Activated CD4-positive, CD25-positive, alpha-beta regulatory T cell treated with anti-CD3 and anti-CD28 coated beads, Interleukin-2, amount 50 U/mL, for 72 hours (primary cell): ENCODE results near the gene CYS1.
"Not testable (repeated sequence)": the region's sequence is repeated elsewhere in the genome, so short reads cannot be mapped to it uniquely, and the experiment has no call there.

Experiments used
- DNase-seq: peaks from one replicate; pipeline ENCODE4 v3.0.0; 2021

The CYS1 gene

GRCh38 chr2:10045561-10046355, 34.5 kb downstream of the CYS1 start:
- no peak for DNase-seq

DNA sequence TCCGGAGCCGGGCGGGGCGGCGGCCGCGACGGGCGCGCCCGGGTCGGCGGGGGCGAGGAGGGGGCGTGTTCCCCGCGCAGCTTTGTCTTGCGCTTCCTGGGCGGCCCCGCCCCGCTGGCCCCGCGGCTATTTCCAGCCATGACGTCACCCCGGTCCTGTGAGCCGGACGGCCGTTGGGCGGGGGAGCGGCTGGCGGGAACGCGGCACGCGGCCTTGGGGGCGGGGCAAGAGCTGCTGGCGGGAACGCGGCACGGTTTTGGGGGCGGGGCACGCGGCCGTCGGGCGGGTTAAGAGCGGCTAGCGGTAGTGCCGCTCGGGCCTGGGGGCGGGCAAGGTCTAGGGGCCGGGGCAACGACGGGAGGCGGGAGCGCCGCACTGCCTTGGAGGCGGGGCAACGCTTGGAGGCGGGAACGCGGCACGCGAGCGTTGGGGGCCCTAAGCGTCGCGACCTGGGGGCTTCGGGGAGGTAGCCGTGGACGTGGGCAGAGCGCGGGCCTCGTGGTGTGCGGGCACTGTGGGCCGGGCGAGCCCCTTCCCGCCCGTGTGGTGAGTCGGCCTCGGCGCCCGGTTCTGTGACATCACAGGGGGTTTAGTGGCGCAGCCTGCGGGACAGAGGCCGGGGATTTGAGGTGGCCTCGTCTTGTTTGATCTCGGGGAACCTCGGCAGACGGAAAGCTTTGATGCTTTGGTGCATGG, 36.2 kb downstream of the CYS1 start:
- DNase-seq, result peak; percentile 89

DNA sequence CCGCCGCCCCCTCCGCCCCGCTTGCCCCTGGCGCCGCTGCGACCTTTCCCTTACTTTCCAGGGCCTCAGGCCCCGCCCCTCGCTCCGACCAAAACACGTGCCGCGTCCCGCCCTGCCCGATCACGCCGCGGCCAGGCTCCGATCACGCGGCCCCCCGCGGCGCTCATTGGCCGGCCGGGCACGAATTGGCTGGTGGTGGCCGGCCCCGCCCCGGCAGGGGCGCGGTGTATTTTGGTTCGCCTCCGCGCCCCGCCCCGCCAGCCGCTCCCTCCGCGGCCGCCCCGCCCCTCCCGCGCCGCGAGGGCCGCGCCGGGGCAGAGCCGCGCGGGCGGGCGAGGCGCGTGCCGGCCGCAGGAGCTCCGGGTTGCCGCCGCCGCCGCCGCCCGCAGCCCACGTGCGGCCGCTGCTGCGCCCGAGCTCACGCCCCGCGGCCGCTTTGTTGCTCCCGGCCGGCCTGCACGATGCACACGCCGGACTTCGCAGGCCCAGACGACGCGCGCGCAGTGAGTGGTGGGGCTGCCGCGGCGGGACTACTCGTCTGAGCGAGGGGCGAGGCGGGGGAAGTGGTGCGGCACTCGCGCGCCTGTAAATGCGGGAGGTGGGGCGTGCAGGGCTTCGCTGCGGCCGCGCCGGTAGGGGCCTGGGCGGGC, 36.8 kb downstream of the CYS1 start, which contains the start of gene KLF11:
KLF11 (plus strand) TSS at position 295 of the 650 bp plus-strand sequence; CDS start at position 462, 167 bp downstream.
- peak; percentile 76 for DNase-seq

- DNase-seq, result no peak
Measured at GRCh38 chr2:10042301-10043161, 37.7 kb downstream of the CYS1 start.

DNA sequence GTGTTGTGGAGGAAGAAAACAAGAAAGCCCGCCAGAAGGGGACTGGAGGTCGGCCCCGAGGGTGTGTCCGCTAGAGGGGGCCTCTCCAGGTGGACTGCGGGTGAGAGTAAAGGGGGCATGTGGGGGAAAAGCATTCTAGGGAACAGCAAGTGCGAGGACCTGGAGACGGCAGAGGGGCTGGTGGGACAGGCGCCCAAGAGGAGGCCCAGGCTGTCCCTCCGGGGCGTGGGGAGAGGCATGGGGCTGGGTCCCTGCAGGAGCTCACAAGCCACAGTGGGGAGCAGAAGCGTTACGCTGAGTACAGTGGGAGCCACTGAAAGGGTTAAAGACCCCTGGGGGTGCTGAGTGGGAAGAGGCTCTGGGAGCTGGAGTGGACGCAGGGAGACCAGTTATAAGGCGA, 38.5 kb downstream of the CYS1 start:
- no peak for DNase-seq

DNA sequence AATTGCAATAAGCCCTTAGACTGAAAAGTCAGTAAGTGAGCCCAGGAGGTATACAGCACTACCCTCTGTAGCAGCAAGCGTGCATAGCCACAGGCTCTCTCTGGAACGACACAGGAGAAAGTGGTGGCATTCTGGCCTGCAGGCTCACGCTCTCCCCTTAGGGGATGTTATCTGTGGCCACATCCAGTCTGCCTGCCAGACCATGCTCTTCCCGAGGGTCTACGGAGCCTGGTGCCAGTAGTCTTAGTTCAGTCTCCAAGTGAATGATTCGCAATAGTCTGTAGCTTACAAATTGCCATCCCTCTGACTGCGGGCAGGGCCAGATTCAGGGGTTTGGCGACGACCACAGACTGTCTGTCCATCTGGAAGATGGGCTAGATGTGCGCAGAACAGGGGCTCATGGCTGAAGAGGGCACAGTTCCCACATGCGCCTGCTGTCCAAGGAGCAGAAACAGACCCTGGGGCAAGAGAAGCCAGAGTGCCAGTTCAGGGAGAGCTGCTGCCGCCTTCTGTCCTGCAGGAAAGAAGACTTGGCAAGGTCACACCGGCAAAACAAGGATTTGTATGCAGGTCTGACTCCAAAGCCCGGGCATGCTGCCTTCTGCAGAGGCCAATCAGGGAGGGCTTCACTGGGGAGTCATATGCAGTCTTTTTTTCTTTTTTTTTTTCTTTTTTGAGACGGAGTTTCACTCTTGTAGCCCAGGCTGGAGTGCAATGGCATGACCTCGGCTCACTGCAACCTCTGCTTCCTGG, 40.4 kb downstream of the CYS1 start:
- DNase-seq, result no peak

DNA sequence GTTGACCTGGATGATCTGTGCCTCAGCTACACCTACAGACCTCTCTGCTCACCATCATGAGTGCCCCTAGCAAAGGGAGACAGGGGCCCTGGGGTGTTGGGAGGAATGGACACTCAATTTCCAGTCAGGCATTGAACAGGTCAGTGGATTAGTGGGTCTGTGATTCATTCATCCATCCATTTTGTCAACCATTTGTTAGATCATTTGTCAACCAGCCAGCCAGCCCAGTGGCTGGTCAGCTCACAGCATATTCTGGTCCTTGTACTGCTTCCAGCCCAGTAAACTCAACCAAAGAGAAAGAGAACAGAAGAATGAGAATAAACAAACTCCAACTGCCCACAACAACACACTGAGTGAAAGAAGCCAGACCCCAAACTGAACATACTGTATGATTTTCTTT, 41.5 kb downstream of the CYS1 start:
- DNase-seq, result no peak

DNA sequence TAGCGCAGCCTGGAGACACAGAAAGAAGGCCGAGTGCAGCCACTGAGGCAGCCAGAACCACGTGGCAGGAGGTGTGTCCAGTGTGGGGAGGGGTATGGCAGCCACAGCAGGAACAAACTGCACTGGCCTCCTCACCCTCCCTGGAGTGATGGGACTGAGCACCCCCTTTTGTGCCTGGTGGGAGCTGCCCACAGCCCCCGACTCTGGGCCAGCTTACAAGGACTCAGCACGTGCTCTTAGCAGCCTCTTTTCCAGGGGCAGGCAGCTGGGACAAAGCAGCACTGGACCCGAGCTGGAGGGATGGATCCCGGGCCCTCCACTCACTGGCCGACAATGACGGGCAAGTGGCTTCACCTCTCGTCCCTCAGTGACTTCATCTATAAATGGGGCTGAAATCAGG, 42.1 kb downstream of the CYS1 start:
- no peak for DNase-seq

GRCh38 chr2:10036095-10036884, 43.9 kb downstream of the CYS1 start:
- no peak for DNase-seq

- no peak for DNase-seq
Measured at GRCh38 chr2:10035633-10036032, 44.6 kb downstream of the CYS1 start.

DNA sequence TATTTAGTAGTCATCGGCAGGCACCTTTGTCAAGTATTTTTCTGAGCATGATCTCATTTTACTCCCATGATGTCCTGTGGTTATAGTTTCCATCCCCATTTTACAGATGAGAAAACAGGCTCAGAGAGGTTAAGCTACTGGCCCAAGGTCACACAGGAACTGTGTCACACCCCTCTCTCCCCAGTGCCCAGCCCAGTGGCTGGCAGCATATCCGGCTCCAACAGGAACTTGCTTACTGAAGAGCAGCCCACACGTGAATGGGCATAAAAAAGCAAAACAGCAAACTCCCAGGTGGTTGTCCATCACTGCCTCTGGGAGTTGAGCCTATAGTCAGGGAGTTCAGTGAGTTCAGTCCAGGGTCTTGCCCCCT, 45.2 kb downstream of the CYS1 start:
- no peak for DNase-seq

DNA sequence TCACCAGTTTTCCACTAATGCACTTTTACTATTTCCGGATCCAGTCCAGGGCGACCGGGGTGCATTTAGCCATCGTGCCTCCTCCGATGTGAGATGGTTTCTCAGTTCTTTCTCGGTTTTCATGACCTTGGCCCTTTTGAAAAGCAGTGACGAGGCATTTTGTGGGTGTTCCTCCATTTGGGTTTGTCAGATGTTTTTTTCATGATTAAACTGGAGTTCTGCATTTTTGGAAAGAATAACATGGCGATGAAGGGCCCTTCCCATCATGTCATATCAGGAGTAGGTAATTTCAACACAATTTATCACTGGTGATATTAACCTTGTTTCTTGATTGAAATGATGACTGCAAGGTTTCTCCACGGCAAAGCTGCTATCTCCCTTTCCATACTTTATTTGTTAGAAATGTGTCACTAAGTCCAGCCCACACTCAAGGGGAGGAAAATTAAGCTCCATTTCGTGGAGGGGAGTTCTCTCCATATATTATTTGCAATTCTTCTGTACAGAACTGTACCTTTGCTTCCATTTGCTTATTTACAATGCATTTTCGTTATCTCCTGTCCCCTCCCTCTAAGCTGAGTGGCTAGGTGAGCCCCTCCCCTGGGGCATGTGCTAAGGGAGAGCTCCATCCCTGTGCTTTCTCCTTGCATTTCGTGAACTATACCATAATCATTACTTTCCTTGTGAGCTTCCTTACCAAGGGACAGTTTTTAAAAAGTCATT, 45.7 kb downstream of the CYS1 start:
- DNase-seq, result no peak

DNA sequence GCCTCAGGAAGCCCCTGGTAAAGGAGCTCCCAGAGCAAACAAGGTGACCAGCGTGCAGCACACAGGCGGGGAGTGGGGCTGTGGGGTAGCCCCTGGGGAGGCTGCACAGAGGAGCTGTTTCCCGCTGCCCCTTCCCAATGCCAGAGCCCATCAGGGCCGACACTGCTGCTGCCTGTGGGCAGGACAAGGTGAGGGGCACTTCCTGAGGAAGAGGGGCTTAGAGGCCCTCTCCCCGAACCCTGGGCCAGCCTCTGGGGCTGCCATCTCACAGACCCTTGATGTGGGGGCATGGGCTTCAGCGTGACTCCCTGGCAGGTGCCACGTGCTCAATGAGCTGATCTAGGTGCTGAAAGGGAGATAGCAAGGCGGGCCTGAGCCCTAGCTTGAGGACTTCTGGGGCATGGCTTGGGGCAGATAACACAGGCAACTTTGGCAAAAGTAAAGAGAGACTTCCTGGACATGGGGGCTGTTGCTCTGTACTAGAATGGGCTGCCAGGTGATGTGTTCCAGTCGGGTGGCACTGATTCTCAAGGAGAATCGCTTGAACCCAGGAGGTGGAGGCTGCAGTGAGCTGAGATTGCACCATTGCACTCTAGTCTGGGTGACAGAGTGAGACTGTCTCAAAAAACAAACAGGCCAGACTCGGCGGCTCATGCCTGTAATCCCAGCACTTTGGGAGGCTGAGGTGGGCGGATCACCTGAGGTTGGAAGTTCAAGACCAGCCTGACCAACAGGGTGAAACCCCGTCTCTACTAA, 46.8 kb downstream of the CYS1 start:
- no peak for DNase-seq

GRCh38 chr2:10032746-10033105, 47.5 kb downstream of the CYS1 start:
- no peak for DNase-seq

DNA sequence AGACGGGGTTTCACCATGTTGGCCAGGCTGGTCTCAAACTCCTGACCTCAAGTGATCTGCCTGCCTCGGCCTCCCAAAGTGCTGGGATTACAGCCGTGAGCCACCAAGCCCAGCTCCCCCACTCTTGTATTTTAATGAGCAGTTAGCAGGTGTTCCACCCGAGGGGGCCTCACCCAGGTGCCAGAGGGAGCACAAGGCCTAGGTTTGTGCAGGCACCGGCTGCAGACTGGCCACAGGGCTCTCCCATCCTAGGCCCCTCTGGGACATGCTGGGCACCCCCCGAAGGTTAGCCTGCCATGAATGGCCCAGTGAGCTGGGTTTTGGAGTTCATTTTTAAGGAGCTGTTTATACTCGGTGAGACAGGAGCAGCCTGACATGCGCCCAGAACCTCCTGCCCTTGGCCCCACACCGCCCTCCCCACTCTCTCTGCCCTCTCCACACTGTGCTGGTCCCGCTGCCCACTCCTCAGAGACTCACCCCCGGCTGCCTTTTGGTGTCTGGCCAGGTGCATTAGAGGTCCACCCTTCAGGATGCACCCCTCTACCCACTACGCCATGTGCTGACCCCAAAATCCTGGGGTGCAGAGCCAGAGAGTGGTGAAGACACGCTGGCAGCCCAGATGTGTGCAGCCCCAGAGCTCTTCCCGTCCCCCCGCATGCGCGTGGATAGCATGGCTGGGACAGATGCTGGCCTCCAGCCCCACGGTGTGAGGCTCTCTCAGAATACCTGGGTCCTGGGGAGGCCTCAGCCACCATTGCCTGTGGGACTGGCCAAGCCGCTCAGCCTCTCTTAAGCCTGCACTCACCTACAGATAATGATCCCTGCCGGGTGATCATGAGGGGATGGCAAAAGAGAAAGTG, 48.1 kb downstream of the CYS1 start:
- no peak for DNase-seq

GRCh38 chr2:10030798-10031197, 49.4 kb downstream of the CYS1 start:
- not testable (repeated sequence) for DNase-seq

- no peak for DNase-seq
Measured at GRCh38 chr2:10030311-10030736, 49.9 kb downstream of the CYS1 start.

- no peak for DNase-seq
Measured at GRCh38 chr2:10029875-10030223, 50.4 kb downstream of the CYS1 start.
